Measurements from ENCODE around the gene USP17L30.
A peak's percentile ranks its signal among the peaks of the same experiment; 100 is the strongest.
"Not testable (repeated sequence)": the region's sequence is repeated elsewhere in the genome, so short reads cannot be mapped to it uniquely, and the experiment has no call there.

The USP17L30 gene

DNA sequence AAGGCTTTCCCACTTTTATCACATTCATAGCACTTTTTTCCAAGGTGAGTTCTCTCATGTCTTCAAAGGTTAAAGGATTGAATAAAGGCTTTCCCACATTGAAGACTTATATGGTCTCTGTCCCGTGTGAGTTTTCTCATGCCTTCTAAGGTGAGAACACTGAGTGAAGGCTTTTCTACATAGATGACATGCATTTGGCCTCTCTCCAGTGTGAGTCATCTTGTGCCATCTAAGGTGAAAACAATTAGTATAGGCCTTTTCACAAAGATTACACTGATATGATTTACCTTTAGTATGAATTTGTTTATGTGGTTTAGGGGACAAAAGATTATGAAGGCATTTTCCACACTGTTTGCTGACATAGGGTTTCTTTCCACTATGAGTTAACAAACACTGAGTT is 21.2 kb downstream of the USP17L30 start:
- H3K4me1 ChIP-seq (ENCODE audit: control insufficient read depth in 1 of 2, insufficient read depth in 2 of 2, low read length in 2 of 2) = no peaks in the 10 kb centered on the region
- no peaks in the 10 kb centered on the region for H3K9me3 ChIP-seq (ENCODE audit: insufficient read depth, low read depth, low read length)
- H4K8ac ChIP-seq (ENCODE audit: low read depth, low read length) = no peak overlapping the region
- H3K4me3 ChIP-seq (ENCODE audit: low read depth, low read length) = no peak overlapping the region
- no CpG with 5 or more reads among the region's 1 CpG for WGBS (ENCODE audit: extremely low coverage, insufficient coverage, insufficient read length)
- H4K91ac ChIP-seq (ENCODE audit: low read depth, low read length) = no peak overlapping the region
- H2BK120ac ChIP-seq (ENCODE audit: insufficient read depth, low read length, poor library complexity) = no peak overlapping the region
- no peaks in the 10 kb centered on the region for H3K27me3 ChIP-seq (ENCODE audit: insufficient read depth, low read length)
- H4K12ac ChIP-seq (ENCODE audit: low read depth, low read length) = no peak overlapping the region
- no peaks in the 10 kb centered on the region for H3K36me3 ChIP-seq (ENCODE audit: control insufficient read depth in 1 of 2, insufficient read depth in 2 of 2, low read length in 2 of 2)
- H3K18ac ChIP-seq (ENCODE audit: low read length) = no peak overlapping the region
- H2BK12ac ChIP-seq (ENCODE audit: low read length) = no peak overlapping the region
- no peak overlapping the region for H2BK5ac ChIP-seq (ENCODE audit: low read depth, low read length, poor library complexity)
- H3K9ac ChIP-seq (ENCODE audit: low read length) = no peak overlapping the region
- no peak overlapping the region for H3K14ac ChIP-seq (ENCODE audit: low read length)
- no peaks in the 10 kb centered on the region for H3K79me2 ChIP-seq (ENCODE audit: control insufficient read depth, insufficient read depth, low read length, poor library complexity)
- H3K23ac ChIP-seq (ENCODE audit: low read length) = no peak overlapping the region
- H3K79me1 ChIP-seq (ENCODE audit: low read length) = no peaks in the 10 kb centered on the region
- DNase-seq = peak; percentile 27 to 67
- no peak overlapping the region for H3K27ac ChIP-seq (ENCODE audit: low read depth, low read length)
- no peak overlapping the region for H3K4me2 ChIP-seq (ENCODE audit: low read length)
- no peak overlapping the region for H3K4ac ChIP-seq (ENCODE audit: low read depth, low read length)
- no peak overlapping the region for H2AK5ac ChIP-seq (ENCODE audit: low read length)
- no peak overlapping the region for H2AFZ ChIP-seq (ENCODE audit: insufficient read depth, low read length, poor library complexity)

DNA sequence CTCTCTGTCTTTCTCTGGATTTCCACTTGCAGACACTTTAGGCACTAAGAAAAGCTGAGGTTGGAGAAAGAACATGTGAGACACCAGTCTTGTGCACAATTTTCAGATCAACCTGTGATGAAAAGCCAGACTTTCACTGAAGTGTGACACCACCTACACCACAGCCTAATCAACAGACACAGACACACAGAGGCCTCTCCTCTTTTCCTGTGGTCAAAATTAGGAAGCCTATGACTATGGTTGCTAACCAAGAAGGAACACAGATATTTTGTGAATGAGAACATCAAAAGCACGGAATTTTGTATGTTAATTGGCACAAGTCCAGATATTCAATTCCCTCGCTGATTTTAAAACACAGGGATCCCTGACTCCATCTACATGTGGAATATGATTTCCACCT is 26.1 kb downstream of the USP17L30 start:
- not testable (repeated sequence) for H2BK5ac ChIP-seq (ENCODE audit: low read depth, low read length, poor library complexity); H3K79me2 ChIP-seq (ENCODE audit: control insufficient read depth, insufficient read depth, low read length, poor library complexity); H2AFZ ChIP-seq (ENCODE audit: insufficient read depth, low read length, poor library complexity); H3K9ac ChIP-seq (ENCODE audit: low read length); H2AK5ac ChIP-seq (ENCODE audit: low read length); H4K12ac ChIP-seq (ENCODE audit: low read depth, low read length); H3K14ac ChIP-seq (ENCODE audit: low read length); H3K27me3 ChIP-seq (ENCODE audit: insufficient read depth, low read length); H3K4me2 ChIP-seq (ENCODE audit: low read length); H3K18ac ChIP-seq (ENCODE audit: low read length); H3K27ac ChIP-seq (ENCODE audit: low read depth, low read length); H3K36me3 ChIP-seq (ENCODE audit: control insufficient read depth in 1 of 2, insufficient read depth in 2 of 2, low read length in 2 of 2); H3K23ac ChIP-seq (ENCODE audit: low read length); H3K79me1 ChIP-seq (ENCODE audit: low read length); H3K9me3 ChIP-seq (ENCODE audit: insufficient read depth, low read depth, low read length); H3K4ac ChIP-seq (ENCODE audit: low read depth, low read length); H2BK120ac ChIP-seq (ENCODE audit: insufficient read depth, low read length, poor library complexity); H4K8ac ChIP-seq (ENCODE audit: low read depth, low read length); DNase-seq; H2BK12ac ChIP-seq (ENCODE audit: low read length); H3K4me1 ChIP-seq (ENCODE audit: control insufficient read depth in 1 of 2, insufficient read depth in 2 of 2, low read length in 2 of 2); H3K4me3 ChIP-seq (ENCODE audit: low read depth, low read length); H4K91ac ChIP-seq (ENCODE audit: low read depth, low read length)
- no CpG with 5 or more reads among the region's 2 CpGs for WGBS (ENCODE audit: extremely low coverage, insufficient coverage, insufficient read length)

DNA sequence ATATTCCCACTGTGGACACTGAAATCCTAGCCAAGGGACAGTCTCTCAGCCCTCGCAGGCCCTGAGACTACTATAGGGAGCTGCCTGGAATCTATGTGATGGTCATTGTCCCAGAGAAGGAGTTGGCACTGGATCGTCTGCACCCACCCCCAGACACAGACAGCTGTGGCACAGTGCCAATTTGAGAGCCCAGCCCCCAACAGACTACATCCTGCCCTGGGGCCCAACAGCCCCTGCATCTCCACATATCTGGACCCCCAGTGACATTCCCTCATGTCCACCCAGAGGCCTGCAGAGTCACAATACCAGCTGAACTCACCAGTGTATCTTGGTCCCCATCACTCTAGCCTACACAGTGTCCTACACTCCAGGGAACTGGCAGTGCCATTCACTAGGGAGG is 42.8 kb downstream of the USP17L30 start:
- not testable (repeated sequence) for H4K12ac ChIP-seq (ENCODE audit: low read depth, low read length); H3K27ac ChIP-seq (ENCODE audit: low read depth, low read length); H2AK5ac ChIP-seq (ENCODE audit: low read length); H3K14ac ChIP-seq (ENCODE audit: low read length); H3K36me3 ChIP-seq (ENCODE audit: control insufficient read depth in 1 of 2, insufficient read depth in 2 of 2, low read length in 2 of 2); H2BK12ac ChIP-seq (ENCODE audit: low read length); H3K9ac ChIP-seq (ENCODE audit: low read length); H2BK120ac ChIP-seq (ENCODE audit: insufficient read depth, low read length, poor library complexity); H3K4me3 ChIP-seq (ENCODE audit: low read depth, low read length); H3K79me2 ChIP-seq (ENCODE audit: control insufficient read depth, insufficient read depth, low read length, poor library complexity); H4K91ac ChIP-seq (ENCODE audit: low read depth, low read length); H3K79me1 ChIP-seq (ENCODE audit: low read length); H3K27me3 ChIP-seq (ENCODE audit: insufficient read depth, low read length); H3K18ac ChIP-seq (ENCODE audit: low read length); H4K8ac ChIP-seq (ENCODE audit: low read depth, low read length); H3K23ac ChIP-seq (ENCODE audit: low read length); H3K4me1 ChIP-seq (ENCODE audit: control insufficient read depth in 1 of 2, insufficient read depth in 2 of 2, low read length in 2 of 2); DNase-seq; H3K4me2 ChIP-seq (ENCODE audit: low read length); H3K4ac ChIP-seq (ENCODE audit: low read depth, low read length); H2BK5ac ChIP-seq (ENCODE audit: low read depth, low read length, poor library complexity); H2AFZ ChIP-seq (ENCODE audit: insufficient read depth, low read length, poor library complexity)
- H3K9me3 ChIP-seq (ENCODE audit: insufficient read depth, low read depth, low read length) = peaks cover 15% of the 10 kb centered on the region
- no CpG with 5 or more reads among the region's 2 CpGs for WGBS (ENCODE audit: extremely low coverage, insufficient coverage, insufficient read length)

DNA sequence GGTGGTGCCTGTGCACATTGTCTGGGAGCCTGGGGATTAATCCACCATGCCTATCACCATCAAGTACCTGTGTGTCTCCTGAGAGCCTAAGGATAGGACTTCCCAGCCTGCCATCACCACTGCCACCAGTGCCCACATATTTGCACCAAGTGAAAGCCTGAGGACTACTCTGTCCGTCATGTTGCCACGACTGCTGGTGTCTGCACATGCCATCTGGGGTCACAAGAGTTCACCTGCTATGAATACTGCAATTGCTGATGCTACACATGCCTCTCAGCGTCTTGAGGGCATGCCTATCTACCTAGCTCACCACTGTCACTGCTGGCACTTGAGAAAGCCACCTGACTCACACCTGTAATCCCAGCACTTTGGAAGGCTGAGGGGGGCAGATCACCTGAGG is 43.6 kb downstream of the USP17L30 start:
- not testable (repeated sequence) for H2BK120ac ChIP-seq (ENCODE audit: insufficient read depth, low read length, poor library complexity); H3K79me1 ChIP-seq (ENCODE audit: low read length); H3K4me2 ChIP-seq (ENCODE audit: low read length); H3K4ac ChIP-seq (ENCODE audit: low read depth, low read length); H3K4me1 ChIP-seq (ENCODE audit: control insufficient read depth in 1 of 2, insufficient read depth in 2 of 2, low read length in 2 of 2); H3K23ac ChIP-seq (ENCODE audit: low read length); H2AFZ ChIP-seq (ENCODE audit: insufficient read depth, low read length, poor library complexity); H3K36me3 ChIP-seq (ENCODE audit: control insufficient read depth in 1 of 2, insufficient read depth in 2 of 2, low read length in 2 of 2); H2AK5ac ChIP-seq (ENCODE audit: low read length); H4K8ac ChIP-seq (ENCODE audit: low read depth, low read length); H3K79me2 ChIP-seq (ENCODE audit: control insufficient read depth, insufficient read depth, low read length, poor library complexity); H3K27ac ChIP-seq (ENCODE audit: low read depth, low read length); H2BK12ac ChIP-seq (ENCODE audit: low read length); H3K4me3 ChIP-seq (ENCODE audit: low read depth, low read length); H3K18ac ChIP-seq (ENCODE audit: low read length); H3K9ac ChIP-seq (ENCODE audit: low read length); H3K14ac ChIP-seq (ENCODE audit: low read length); H2BK5ac ChIP-seq (ENCODE audit: low read depth, low read length, poor library complexity); H4K91ac ChIP-seq (ENCODE audit: low read depth, low read length); H3K27me3 ChIP-seq (ENCODE audit: insufficient read depth, low read length); H4K12ac ChIP-seq (ENCODE audit: low read depth, low read length)
- peaks cover 15% of the 10 kb centered on the region for H3K9me3 ChIP-seq (ENCODE audit: insufficient read depth, low read depth, low read length)
- no CpG with 5 or more reads among the region's 3 CpGs for WGBS (ENCODE audit: extremely low coverage, insufficient coverage, insufficient read length)
- peak; percentile 69 to 72 for DNase-seq

Measured in trophoblast cell (in vitro differentiated cells and primary cell).